ENCODE measurements around the gene RRP1.

GRCh38 chr21:43770066-43770655 lies 19.2 kb upstream of the RRP1 start:
- no peak for TF ChIP-seq CTCF (IDR thresholded peaks at IDR 0.05; ENCODE audit: insufficient read depth, low read length, poor library complexity, severe bottlenecking)
- no peak for TF ChIP-seq EZH2phosphoT487 (conservative IDR thresholded peaks at IDR 0.05; ENCODE audit: low read length)
